T-cell (primary cell): Measurements from ENCODE around the gene AOX1. TPM values are rescaled to one million over a fixed set of nuclear protein-coding genes. Genes with fewer than 3 reads are reported as not detected.

Experiments used
- ATAC-seq, 4 experiments: fragments of 200-7000 bp in 3 of 4; fragments of 150-1000 bp in 1 of 4; cut with Tn5 transposase; replicated peaks in 1 of 4; 1 replicate in 3 of 4; 2 replicates in 1 of 4; pipeline ENCODE4 v1.10.0; 2021; ENCODE audit warnings: moderate library complexity in 3 of 4, mild to moderate bottlenecking in 2 of 4, moderate number of reproducible peaks in 1 of 4
- CTCF ChIA-PET, 2 donors: fragments of 300-600 bp; sonication (Branson Sonifier 250); formaldehyde crosslinking; loops; one replicate each; lab custom pipeline; 2022; ENCODE audit warnings: antibody characterized with exemption in 2 of 2; lab: Charles Lee
- POLR2A ChIA-PET, 2 donors: fragments of 300-600 bp; sonication (Branson Sonifier 250); formaldehyde crosslinking; loops; one replicate each; lab custom pipeline; 2022; ENCODE audit warnings: antibody characterized with exemption in 2 of 2; lab: Charles Lee
- DNase-seq, 35 experiments: peaks; one replicate each; pipeline versions ENCODE4 v3.0.0 to v3.0.0-alpha.2; 2013 to 2023
- H3K27ac ChIP-seq: one replicate; pipeline ENCODE4 v1.5.1; 2013; ENCODE audit warnings: low read length
- H3K27me3 ChIP-seq, 2 experiments: replicated peaks in 1 of 2; 1 replicate in 1 of 2; 2 replicates in 1 of 2; pipeline versions ENCODE4 v1.6.1 to v1.7.0; 2013; ENCODE audit warnings: low read length in 1 of 2, mixed read lengths in 1 of 2; ENCODE audit not compliant: control insufficient read depth in 2 of 2, insufficient read depth in 2 of 2; ENCODE audit errors: extremely low read depth in 1 of 2
- H3K36me3 ChIP-seq, 2 donors: 1 replicate in 1 of 2; 2 replicates in 1 of 2; pipeline versions ENCODE4 v1.6.1 to v1.7.0; 2013; ENCODE audit warnings: low read length in 1 of 2; ENCODE audit not compliant: control insufficient read depth in 2 of 2, insufficient read depth in 1 of 2; ENCODE audit errors: extremely low read depth in 1 of 2
- H3K4me1 ChIP-seq, 2 experiments: 1 replicate in 1 of 2; 2 replicates in 1 of 2; pipeline versions ENCODE4 v1.6.1 to v1.7.0; 2013; ENCODE audit warnings: low read length in 2 of 2, mixed read lengths in 1 of 2; ENCODE audit not compliant: insufficient read depth in 2 of 2, control insufficient read depth in 1 of 2; ENCODE audit errors: extremely low read depth in 1 of 2
- H3K4me3 ChIP-seq, 2 donors: 1 replicate in 1 of 2; 2 replicates in 1 of 2; pipeline versions ENCODE4 v1.5.1 to v1.7.0; 2013; ENCODE audit warnings: mild to moderate bottlenecking in 2 of 2, low read length in 1 of 2, moderate library complexity in 1 of 2; ENCODE audit not compliant: control insufficient read depth in 1 of 2; ENCODE audit errors: extremely low read depth in 1 of 2
- H3K9me3 ChIP-seq: 2 replicates; pipeline ENCODE4 v1.7.0; 2013
- H3K27ac Mint-ChIP-seq, 2 donors: one replicate each; pipeline ENCODE4 v1.8.0; 2020 to 2021; ENCODE audit warnings: mild to moderate bottlenecking in 2 of 2, mixed read lengths in 2 of 2
- H3K27me3 Mint-ChIP-seq, 2 donors: one replicate each; pipeline ENCODE4 v1.8.0; 2021 to 2022; ENCODE audit warnings: mixed read lengths in 2 of 2
- H3K36me3 Mint-ChIP-seq: one replicate; pipeline ENCODE4 v1.8.0; 2021; ENCODE audit warnings: mixed read lengths
- H3K4me1 Mint-ChIP-seq, 3 donors: one replicate each; pipeline ENCODE4 v1.8.0; 2020 to 2022; ENCODE audit warnings: mixed read lengths in 3 of 3, mild to moderate bottlenecking in 1 of 3
- H3K4me3 Mint-ChIP-seq, 3 donors: one replicate each; pipeline ENCODE4 v1.8.0; 2020 to 2022; ENCODE audit warnings: mild to moderate bottlenecking in 3 of 3, mixed read lengths in 3 of 3, moderate library complexity in 3 of 3
- H3K9me3 Mint-ChIP-seq, 3 donors: one replicate each; pipeline ENCODE4 v1.8.0; 2020 to 2022; ENCODE audit warnings: mixed read lengths in 3 of 3
- WGBS: methylation state at CpG from one replicate; pipeline ENCODE4 v1.1.5; 2013; ENCODE audit warnings: missing lambda C conversion rate; ENCODE audit not compliant: insufficient coverage; 5-methylcytosine and 5-hydroxymethylcytosine counted together
- total RNA-seq, 35 experiments: library from RNA in 6 of 35; stranded (reverse) in 6 of 35; fragments of 120-200 nt in 1 of 35; gene quantifications; one replicate each; pipeline versions ENCODE4 v1.2.1 to v1.2.4 and lab custom pipeline; 2013 to 2026

The AOX1 gene
- total RNA-seq, 5 donors from 2014 or later (not counting 1 experiment from before 2014, with no cell fraction given) = 1.3 to 1.4 (median 1.4) TPM; not detected in 2

DNA sequence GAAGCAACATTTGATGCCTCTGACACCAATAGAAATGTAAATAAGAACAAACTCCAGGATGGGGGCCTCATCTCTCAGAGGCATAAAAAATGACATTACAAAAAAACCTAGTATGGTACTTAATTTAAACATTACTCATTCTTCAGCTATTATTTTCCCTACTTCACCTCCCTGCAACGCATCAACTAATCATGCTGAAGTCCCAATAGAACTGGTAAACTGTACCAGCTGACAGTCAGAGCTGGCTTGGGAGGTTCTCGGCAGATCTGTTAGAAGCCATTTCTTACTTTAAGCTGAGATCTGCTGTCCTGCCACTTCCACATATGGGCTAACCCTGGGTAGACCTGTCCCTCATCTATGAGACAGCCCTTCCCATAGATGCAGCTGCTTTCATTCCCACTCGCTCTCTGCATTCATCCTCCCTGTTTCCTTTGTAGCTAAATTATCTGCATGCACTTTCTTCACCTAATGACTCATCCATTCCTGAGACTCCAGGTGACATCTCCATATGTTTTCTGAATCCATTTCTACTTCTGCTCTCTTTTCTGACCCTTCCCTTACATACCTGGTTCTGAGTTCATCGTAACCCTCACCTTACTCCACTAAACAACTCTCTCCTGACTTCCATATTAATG is 108.1 kb downstream of the AOX1 start:
- Histone ChIP-seq H3K27ac (no peak overlapping the region), H3K4me3 (no peak overlapping the region), H3K36me3 (no peaks in the 10 kb centered on the region), H3K9me3 (no peaks in the 10 kb centered on the region), H3K4me1 (no peaks in the 10 kb centered on the region), H3K27me3 (peaks cover 0 to 5% of the 10 kb centered on the region in 2 experiments)
- CTCF ChIA-PET = no interaction called here
- H3K27ac Mint-ChIP-seq = no peak overlapping the region
- POLR2A ChIA-PET = interaction anchor here in 1 of 2 donors (0.6 kb wide), 1 partner anchor 454 kb away, joined by 3 read pairs; no protein-coding TSS in a partner anchor
- H3K9me3 Mint-ChIP-seq = no peaks in the 10 kb centered on the region
- H3K27me3 Mint-ChIP-seq = peaks cover 0 to under 1% of the 10 kb centered on the region in 2 donors
- no peak overlapping the region for H3K4me3 Mint-ChIP-seq
- DNase-seq = no peak
- no peak for ATAC-seq
- H3K36me3 Mint-ChIP-seq = no peaks in the 10 kb centered on the region
- H3K4me1 Mint-ChIP-seq = peaks cover 4 to 6% (median 5%) of the 10 kb centered on the region in 3 donors
- WGBS = 95% methylated on average over 4 of the region's 4 CpGs

DNA sequence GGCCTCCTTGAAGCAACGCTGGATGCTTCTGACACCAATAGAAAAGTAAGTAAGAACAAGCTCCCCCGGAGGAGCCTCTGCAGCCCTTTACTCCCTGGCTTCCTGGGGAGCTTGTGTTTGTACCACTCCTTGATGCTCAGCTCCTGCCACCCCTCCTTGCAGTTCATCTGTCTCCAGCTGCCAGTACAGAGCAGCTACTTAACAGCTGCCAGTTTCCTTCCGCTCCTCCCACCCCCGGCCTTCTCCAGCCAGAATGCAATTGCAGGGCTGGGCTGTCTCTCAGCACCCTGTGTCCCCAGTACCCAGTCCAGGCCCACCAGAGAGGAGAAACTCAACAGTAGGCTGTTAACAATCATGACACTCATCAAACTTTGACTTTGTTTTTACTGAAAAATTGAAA is 109.4 kb downstream of the AOX1 start:
- POLR2A ChIA-PET = no interaction called here
- Histone ChIP-seq H3K9me3 (no peaks in the 10 kb centered on the region), H3K27me3 (peaks cover 0 to 5% of the 10 kb centered on the region in 2 experiments), H3K36me3 (no peaks in the 10 kb centered on the region), H3K4me3 (no peak overlapping the region), H3K4me1 (no peaks in the 10 kb centered on the region), H3K27ac (no peak overlapping the region)
- no peak overlapping the region for H3K27ac Mint-ChIP-seq
- CTCF ChIA-PET = interaction anchor here in 1 of 2 donors (0.5 kb wide), 1 partner anchor 144 kb away, joined by 3 read pairs; no protein-coding TSS in a partner anchor
- peak in 1 of 4 experiments; percentile 49 for ATAC-seq
- peak in 1 of 35 experiments; percentile 21 for DNase-seq
- H3K9me3 Mint-ChIP-seq = no peaks in the 10 kb centered on the region
- peaks cover 0 to 1% of the 10 kb centered on the region in 2 donors for H3K27me3 Mint-ChIP-seq
- H3K4me3 Mint-ChIP-seq = no peak overlapping the region
- peaks cover 4 to 6% (median 5%) of the 10 kb centered on the region in 3 donors for H3K4me1 Mint-ChIP-seq
- no peaks in the 10 kb centered on the region for H3K36me3 Mint-ChIP-seq
- 21% methylated on average over 3 of the region's 4 CpGs for WGBS

DNA sequence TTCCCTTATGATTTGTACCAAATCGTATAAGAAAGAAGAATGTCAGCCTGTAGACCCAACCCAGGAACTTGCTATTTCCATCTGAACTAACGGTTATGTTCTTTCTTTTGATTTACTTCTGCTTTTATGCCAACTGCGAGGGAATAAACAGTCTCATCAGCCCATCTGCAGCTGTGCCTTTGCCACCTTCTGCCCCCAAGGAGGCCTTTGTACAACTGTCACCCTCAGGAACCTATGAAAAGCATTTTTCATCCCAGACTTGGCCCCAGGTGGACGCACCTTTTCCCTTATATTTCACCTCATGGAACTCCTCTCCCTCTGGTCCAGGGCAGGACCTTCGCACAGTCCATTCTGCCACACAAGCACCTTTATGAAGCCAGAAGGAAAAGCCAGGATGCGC is 109.8 kb downstream of the AOX1 start:
- Histone ChIP-seq H3K4me1 (no peaks in the 10 kb centered on the region), H3K27ac (no peak overlapping the region), H3K9me3 (no peaks in the 10 kb centered on the region), H3K4me3 (no peak overlapping the region), H3K27me3 (peaks cover 0 to 5% of the 10 kb centered on the region in 2 experiments), H3K36me3 (no peaks in the 10 kb centered on the region)
- Mint-ChIP-seq H3K4me1 (peaks cover 4 to 6% (median 5%) of the 10 kb centered on the region in 3 donors), H3K9me3 (no peaks in the 10 kb centered on the region), H3K27ac (no peak overlapping the region), H3K27me3 (peaks cover 0 to 1% of the 10 kb centered on the region in 2 donors), H3K4me3 (no peak overlapping the region), H3K36me3 (no peaks in the 10 kb centered on the region)
- DNase-seq (no peak), ATAC-seq (no peak)
- WGBS = 71% methylated on average over 5 of the region's 6 CpGs
- ChIA-PET CTCF (interaction anchor here in 1 of 2 donors (0.5 kb wide), 1 partner anchor 143 kb away, joined by 3 read pairs; no protein-coding TSS in a partner anchor), POLR2A (no interaction called here)

GRCh38 chr2:200698217-200698616 is 112.4 kb downstream of the AOX1 start:
- Histone ChIP-seq H3K27ac (no peak overlapping the region), H3K27me3 (peaks cover 0 to 5% of the 10 kb centered on the region in 2 experiments), H3K4me1 (no peaks in the 10 kb centered on the region), H3K9me3 (no peaks in the 10 kb centered on the region), H3K36me3 (no peaks in the 10 kb centered on the region), H3K4me3 (no peak overlapping the region)
- no CpG with 5 or more reads among the region's 2 CpGs for WGBS
- H3K27me3 Mint-ChIP-seq = peaks cover 0 to 1% of the 10 kb centered on the region in 2 donors
- DNase-seq (no peak), ATAC-seq (no peak)
- no peak overlapping the region for H3K27ac Mint-ChIP-seq
- no peaks in the 10 kb centered on the region for H3K36me3 Mint-ChIP-seq
- peaks cover 12 to 14% (median 12%) of the 10 kb centered on the region in 3 donors for H3K4me1 Mint-ChIP-seq
- ChIA-PET POLR2A (no interaction called here), CTCF (interaction anchor here in 1 of 2 donors (0.6 kb wide), 1 partner anchor 15 kb away, joined by 3 read pairs; no protein-coding TSS in a partner anchor)
- H3K4me3 Mint-ChIP-seq = no peak overlapping the region
- no peaks in the 10 kb centered on the region for H3K9me3 Mint-ChIP-seq

GRCh38 chr2:200699310-200699709 is 113.5 kb downstream of the AOX1 start:
- Mint-ChIP-seq H3K27me3 (peaks cover 1 to 3% of the 10 kb centered on the region in 2 donors), H3K36me3 (no peaks in the 10 kb centered on the region), H3K9me3 (no peaks in the 10 kb centered on the region), H3K27ac (no peak overlapping the region), H3K4me3 (no peak overlapping the region), H3K4me1 (peaks cover 12 to 15% (median 14%) of the 10 kb centered on the region in 3 donors)
- DNase-seq = no peak
- H3K27me3 ChIP-seq = peaks cover 0 to 5% of the 10 kb centered on the region in 2 experiments
- H3K4me3 ChIP-seq = no peak overlapping the region
- CTCF ChIA-PET = interaction anchor here in 1 of 2 donors (1.5 kb wide), 1 partner anchor 13 kb away, joined by 3 read pairs; no protein-coding TSS in a partner anchor
- no peaks in the 10 kb centered on the region for H3K4me1 ChIP-seq
- no peaks in the 10 kb centered on the region for H3K36me3 ChIP-seq
- no peak overlapping the region for H3K27ac ChIP-seq
- no peaks in the 10 kb centered on the region for H3K9me3 ChIP-seq
- no peak for ATAC-seq
- WGBS = 38% methylated on average over 1 of the region's 1 CpG
- POLR2A ChIA-PET = interaction anchor here in 1 of 2 donors (1.0 kb wide), 1 partner anchor 12 kb away, joined by 3 read pairs; no protein-coding TSS in a partner anchor

DNA sequence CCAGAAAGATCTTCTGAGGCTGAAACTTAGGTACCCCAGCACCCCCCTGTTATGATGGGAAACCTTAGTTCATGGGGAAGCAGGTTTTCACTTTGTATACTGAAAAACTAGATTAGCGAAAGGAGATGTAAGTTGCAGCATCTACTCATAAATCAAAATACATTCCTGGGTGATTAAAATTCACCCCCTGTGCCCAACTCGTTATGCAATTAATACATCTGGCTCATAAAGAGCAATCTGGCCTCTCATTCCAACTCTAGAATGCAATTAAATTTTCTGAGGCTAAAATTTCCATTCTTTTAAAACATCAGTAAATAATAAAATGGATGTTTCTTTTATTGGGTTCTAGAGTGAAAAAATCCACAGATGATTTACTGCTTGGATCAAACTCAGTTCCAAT is 115.0 kb downstream of the AOX1 start:
- Histone ChIP-seq H3K4me3 (no peak overlapping the region), H3K27me3 (peaks cover 0 to 2% of the 10 kb centered on the region in 2 experiments), H3K36me3 (no peaks in the 10 kb centered on the region), H3K4me1 (no peaks in the 10 kb centered on the region), H3K27ac (no peak overlapping the region), H3K9me3 (no peaks in the 10 kb centered on the region)
- Mint-ChIP-seq H3K4me3 (no peak overlapping the region), H3K9me3 (no peaks in the 10 kb centered on the region), H3K36me3 (no peaks in the 10 kb centered on the region), H3K27me3 (peaks cover 1 to 6% of the 10 kb centered on the region in 2 donors), H3K27ac (no peak overlapping the region), H3K4me1 (peaks cover 6 to 12% (median 8%) of the 10 kb centered on the region in 3 donors)
- WGBS = no CpG with 5 or more reads among the region's 2 CpGs
- ATAC-seq (no peak), DNase-seq (no peak)
- ChIA-PET POLR2A (no interaction called here), CTCF (no interaction called here)
